ENCODE data around the gene C19orf67. TPM values are rescaled to one million over a fixed set of nuclear protein-coding genes. Genes with fewer than 3 reads are reported as not detected.

C19orf67 gene
- total and polyA plus RNA-seq, 2 experiments from 2014 or later, result not detected

DNA sequence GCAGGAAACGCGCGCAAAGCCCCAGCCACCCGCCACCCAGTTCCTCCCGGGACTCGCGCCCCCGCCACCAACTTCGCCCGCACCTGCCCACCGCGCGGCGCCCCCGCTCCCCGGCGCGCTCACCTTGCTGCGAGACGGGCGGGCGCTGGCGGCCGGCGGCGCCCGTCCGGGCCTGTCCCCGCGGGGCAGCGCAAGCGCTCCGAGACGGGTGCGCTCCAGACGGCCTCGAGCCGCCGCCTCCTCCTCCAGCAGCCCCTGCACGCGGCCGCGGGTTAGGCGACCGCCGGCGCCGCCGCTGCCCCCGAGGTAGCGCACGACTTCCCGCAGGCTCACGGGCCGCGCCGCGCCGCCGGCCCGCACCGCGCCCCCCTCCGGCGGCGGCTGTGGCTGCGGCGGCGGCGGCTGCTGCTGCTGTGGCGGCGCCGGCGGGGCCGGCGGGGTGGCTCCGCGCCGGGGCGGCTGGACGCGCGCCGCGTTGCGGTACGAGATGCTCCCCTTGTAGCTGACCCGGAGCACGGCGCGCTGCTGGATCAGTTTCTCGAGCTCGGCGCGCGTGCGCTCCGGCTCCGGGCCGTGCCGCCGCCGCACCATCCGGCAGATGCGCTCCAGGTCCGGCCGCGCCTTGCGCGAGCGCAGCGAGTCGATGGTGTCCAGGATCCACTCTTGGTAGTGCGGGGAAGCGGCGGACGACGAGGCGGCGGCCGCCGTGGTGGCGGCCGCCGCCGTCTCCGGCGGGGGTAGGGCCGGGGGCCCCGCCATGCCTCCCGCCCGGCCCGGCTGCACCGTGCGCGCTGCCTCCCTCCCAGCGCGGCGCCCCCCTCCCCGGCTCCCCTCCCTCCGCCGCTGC lies 4.3 kb upstream of the C19orf67 start (continued):
- TF ChIP-seq, protein P1, sequence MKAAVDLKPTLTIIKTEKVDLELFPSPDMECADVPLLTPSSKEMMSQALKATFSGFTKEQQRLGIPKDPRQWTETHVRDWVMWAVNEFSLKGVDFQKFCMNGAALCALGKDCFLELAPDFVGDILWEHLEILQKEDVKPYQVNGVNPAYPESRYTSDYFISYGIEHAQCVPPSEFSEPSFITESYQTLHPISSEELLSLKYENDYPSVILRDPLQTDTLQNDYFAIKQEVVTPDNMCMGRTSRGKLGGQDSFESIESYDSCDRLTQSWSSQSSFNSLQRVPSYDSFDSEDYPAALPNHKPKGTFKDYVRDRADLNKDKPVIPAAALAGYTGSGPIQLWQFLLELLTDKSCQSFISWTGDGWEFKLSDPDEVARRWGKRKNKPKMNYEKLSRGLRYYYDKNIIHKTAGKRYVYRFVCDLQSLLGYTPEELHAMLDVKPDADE (IDR thresholded peaks at IDR 0.05), result no peak
- TF ChIP-seq EZH2 (IDR thresholded peaks at IDR 0.05; ENCODE audit: low read depth, unreplicated experiment), result no peak
- TF ChIP-seq CREB1 (CRISPR knock-in tag; IDR thresholded peaks at IDR 0.05; ENCODE audit: low read depth), result no peak
- no peak for TF ChIP-seq ZNF331 (CRISPR knock-in tag; IDR thresholded peaks at IDR 0.05; ENCODE audit: low read depth)
- TF ChIP-seq STAT1 (IDR thresholded peaks at IDR 0.05; ENCODE audit: unreplicated experiment), result no peak
- no peak for TF ChIP-seq ZNF114 (CRISPR knock-in tag; IDR thresholded peaks at IDR 0.05)
- TF ChIP-seq NANOG (IDR thresholded peaks at IDR 0.05; ENCODE audit: borderline replicate concordance), result no peak

DNA sequence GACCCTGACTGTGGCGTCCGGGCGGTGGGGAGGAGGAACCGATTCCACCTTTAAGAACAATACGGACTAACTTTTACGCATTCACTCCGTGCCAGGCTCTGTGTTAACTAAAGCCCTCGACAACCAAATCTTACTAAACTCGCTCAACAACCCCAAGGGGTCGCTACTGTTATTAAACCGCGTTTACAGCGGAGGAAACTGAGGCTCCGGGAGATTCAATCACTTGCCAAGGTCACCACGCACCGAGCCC lies 3.8 kb upstream of the C19orf67 start:
- 0 out of 2 replicates have a peak, but pooled peaks cover 6% of the 10 kb centered on the region for H4K20me1 ChIP-seq (replicated peaks; ENCODE audit: insufficient read depth)
- H3K27me3 ChIP-seq (ENCODE audit: insufficient read depth), result peaks cover 36% of the 10 kb centered on the region
- no peak for ATAC-seq
- H3K36me3 ChIP-seq (ENCODE audit: insufficient read depth), result peaks cover 9% of the 10 kb centered on the region; the same call in 1 of the 2 replicates
- peaks cover 30% of the 10 kb centered on the region for H3F3A ChIP-seq (replicated peaks; ENCODE audit: low read depth)
- TF ChIP-seq ZNF114 (CRISPR knock-in tag; IDR thresholded peaks at IDR 0.05), result no peak
- TF ChIP-seq, protein P2, sequence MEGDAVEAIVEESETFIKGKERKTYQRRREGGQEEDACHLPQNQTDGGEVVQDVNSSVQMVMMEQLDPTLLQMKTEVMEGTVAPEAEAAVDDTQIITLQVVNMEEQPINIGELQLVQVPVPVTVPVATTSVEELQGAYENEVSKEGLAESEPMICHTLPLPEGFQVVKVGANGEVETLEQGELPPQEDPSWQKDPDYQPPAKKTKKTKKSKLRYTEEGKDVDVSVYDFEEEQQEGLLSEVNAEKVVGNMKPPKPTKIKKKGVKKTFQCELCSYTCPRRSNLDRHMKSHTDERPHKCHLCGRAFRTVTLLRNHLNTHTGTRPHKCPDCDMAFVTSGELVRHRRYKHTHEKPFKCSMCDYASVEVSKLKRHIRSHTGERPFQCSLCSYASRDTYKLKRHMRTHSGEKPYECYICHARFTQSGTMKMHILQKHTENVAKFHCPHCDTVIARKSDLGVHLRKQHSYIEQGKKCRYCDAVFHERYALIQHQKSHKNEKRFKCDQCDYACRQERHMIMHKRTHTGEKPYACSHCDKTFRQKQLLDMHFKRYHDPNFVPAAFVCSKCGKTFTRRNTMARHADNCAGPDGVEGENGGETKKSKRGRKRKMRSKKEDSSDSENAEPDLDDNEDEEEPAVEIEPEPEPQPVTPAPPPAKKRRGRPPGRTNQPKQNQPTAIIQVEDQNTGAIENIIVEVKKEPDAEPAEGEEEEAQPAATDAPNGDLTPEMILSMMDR (conservative IDR thresholded peaks at IDR 0.05; ENCODE audit: low read depth in 2 of 2), result peak; percentile 45 to 50
- peak overlapping the region; percentile 75 for H3K4me3 Mint-ChIP-seq
- H3K27ac Mint-ChIP-seq, result no peak overlapping the region
- no peak overlapping the region for H3K27ac ChIP-seq (ENCODE audit: low read depth)
- H2AFZ ChIP-seq, result no peak overlapping the region
- peak overlapping the region; percentile 56 for H3K4me3 ChIP-seq
- H3K4me1 ChIP-seq (ENCODE audit: insufficient read depth), result peaks cover 12% of the 10 kb centered on the region
- peaks cover 10% of the 10 kb centered on the region for H3K9me3 Mint-ChIP-seq
- peak; percentile 75 for DNase-seq (ENCODE audit: low spot score)
- no peaks in the 10 kb centered on the region for H3K9me2 ChIP-seq (ENCODE audit: insufficient read depth)
- peaks cover 15% of the 10 kb centered on the region for H3K4me1 Mint-ChIP-seq
- H3K4me2 ChIP-seq, result peak overlapping the region; percentile 72
- H3K36me3 Mint-ChIP-seq (ENCODE audit: low read depth), result peaks cover 23% of the 10 kb centered on the region
- H3K79me2 ChIP-seq (replicated peaks; ENCODE audit: insufficient read depth), result no peaks in the 10 kb centered on the region
- H3K27me3 Mint-ChIP-seq (ENCODE audit: insufficient read depth, low read depth, poor library complexity), result peaks cover 25% of the 10 kb centered on the region

DNA sequence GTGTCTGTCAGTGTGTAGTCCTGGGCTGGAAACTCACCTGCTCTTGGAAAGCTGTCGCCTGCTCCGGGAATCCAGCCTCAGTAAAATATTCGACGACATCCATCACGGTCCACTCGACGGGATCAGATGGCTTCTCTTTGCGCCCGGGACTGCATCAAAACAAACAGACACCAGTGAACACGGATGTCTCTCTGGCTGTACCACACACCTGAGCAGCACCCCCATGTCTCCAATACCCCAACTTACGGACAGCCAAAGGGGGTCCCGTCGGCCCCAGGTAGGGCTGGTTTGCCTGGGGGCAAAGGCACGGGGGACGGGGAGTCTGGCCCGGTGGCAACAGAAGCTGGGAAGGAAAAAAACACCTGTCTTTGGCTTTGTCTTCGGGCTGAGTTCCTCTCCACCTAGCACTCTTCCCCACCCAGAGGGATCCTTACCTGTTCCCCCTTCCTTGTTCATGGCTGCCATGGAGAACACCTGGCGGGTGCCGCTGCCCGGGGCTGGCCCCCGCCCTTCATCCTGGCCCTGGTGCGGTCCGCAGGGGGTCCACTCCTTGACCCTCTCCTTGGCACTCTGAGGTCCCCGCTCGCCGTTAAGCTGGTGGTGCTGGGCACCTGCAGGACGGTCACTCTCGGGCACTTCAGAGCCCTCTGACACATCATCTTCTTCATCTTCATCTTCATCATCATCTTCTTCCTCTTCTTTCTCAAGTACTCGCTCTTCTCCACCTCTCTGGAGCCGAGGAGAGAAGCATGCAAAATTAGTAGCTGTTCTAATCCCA lies 3.2 kb upstream of the C19orf67 start:
- Histone ChIP-seq H4K20me1 (replicated peaks; ENCODE audit: insufficient read depth) (0 out of 2 replicates have a peak, but pooled peaks cover 6% of the 10 kb centered on the region), H3K27ac (ENCODE audit: low read depth) (no peak overlapping the region), H3K4me1 (ENCODE audit: insufficient read depth) (peaks cover 12% of the 10 kb centered on the region), H3F3A (replicated peaks; ENCODE audit: low read depth) (peaks cover 30% of the 10 kb centered on the region), H2AFZ (no peak overlapping the region), H3K27me3 (ENCODE audit: insufficient read depth) (peaks cover 42% of the 10 kb centered on the region), H3K9me2 (ENCODE audit: insufficient read depth) (no peaks in the 10 kb centered on the region), H3K4me2 (peak overlapping the region; percentile 72), H3K4me3 (peak overlapping the region; percentile 56), H3K36me3 (ENCODE audit: insufficient read depth) (peaks cover 9% of the 10 kb centered on the region; the same call in 1 of the 2 replicates), H3K79me2 (replicated peaks; ENCODE audit: insufficient read depth) (no peaks in the 10 kb centered on the region)
- Mint-ChIP-seq H3K4me1 (peaks cover 15% of the 10 kb centered on the region), H3K36me3 (ENCODE audit: low read depth) (peaks cover 23% of the 10 kb centered on the region), H3K27me3 (ENCODE audit: insufficient read depth, low read depth, poor library complexity) (peaks cover 25% of the 10 kb centered on the region), H3K27ac (no peak overlapping the region), H3K9me3 (peaks cover 9% of the 10 kb centered on the region), H3K4me3 (peak overlapping the region; percentile 75)
- ATAC-seq, result no peak
- no peak for DNase-seq (ENCODE audit: low spot score)
- TF ChIP-seq, protein P3, sequence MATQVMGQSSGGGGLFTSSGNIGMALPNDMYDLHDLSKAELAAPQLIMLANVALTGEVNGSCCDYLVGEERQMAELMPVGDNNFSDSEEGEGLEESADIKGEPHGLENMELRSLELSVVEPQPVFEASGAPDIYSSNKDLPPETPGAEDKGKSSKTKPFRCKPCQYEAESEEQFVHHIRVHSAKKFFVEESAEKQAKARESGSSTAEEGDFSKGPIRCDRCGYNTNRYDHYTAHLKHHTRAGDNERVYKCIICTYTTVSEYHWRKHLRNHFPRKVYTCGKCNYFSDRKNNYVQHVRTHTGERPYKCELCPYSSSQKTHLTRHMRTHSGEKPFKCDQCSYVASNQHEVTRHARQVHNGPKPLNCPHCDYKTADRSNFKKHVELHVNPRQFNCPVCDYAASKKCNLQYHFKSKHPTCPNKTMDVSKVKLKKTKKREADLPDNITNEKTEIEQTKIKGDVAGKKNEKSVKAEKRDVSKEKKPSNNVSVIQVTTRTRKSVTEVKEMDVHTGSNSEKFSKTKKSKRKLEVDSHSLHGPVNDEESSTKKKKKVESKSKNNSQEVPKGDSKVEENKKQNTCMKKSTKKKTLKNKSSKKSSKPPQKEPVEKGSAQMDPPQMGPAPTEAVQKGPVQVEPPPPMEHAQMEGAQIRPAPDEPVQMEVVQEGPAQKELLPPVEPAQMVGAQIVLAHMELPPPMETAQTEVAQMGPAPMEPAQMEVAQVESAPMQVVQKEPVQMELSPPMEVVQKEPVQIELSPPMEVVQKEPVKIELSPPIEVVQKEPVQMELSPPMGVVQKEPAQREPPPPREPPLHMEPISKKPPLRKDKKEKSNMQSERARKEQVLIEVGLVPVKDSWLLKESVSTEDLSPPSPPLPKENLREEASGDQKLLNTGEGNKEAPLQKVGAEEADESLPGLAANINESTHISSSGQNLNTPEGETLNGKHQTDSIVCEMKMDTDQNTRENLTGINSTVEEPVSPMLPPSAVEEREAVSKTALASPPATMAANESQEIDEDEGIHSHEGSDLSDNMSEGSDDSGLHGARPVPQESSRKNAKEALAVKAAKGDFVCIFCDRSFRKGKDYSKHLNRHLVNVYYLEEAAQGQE (IDR thresholded peaks at IDR 0.05; ENCODE audit: unreplicated experiment), result no peak
- TF ChIP-seq NANOG (IDR thresholded peaks at IDR 0.05; ENCODE audit: borderline replicate concordance) (no peak), CREB1 (CRISPR knock-in tag; IDR thresholded peaks at IDR 0.05; ENCODE audit: low read depth) (no peak), STAT1 (IDR thresholded peaks at IDR 0.05; ENCODE audit: unreplicated experiment) (no peak), EZH2phosphoT487 (IDR thresholded peaks at IDR 0.05; ENCODE audit: unreplicated experiment) (no peak), EZH2 (IDR thresholded peaks at IDR 0.05; ENCODE audit: low read depth, unreplicated experiment) (no peak), JUNB (IDR thresholded peaks at IDR 0.05; ENCODE audit: unreplicated experiment) (no peak), POLR2AphosphoS5 (IDR thresholded peaks at IDR 0.05; ENCODE audit: low read depth) (no peak), ZNF331 (CRISPR knock-in tag; IDR thresholded peaks at IDR 0.05; ENCODE audit: low read depth) (no peak)
- TF ChIP-seq, protein P1 (IDR thresholded peaks at IDR 0.05), result no peak
